ENCODE measurements around the gene PRKAG1.
A peak's percentile ranks its signal among the peaks of the same experiment; 100 is the strongest.

The PRKAG1 gene

GRCh38 chr12:49025463-49025862 is 6.9 kb upstream of the PRKAG1 start:
- TF ChIP-seq, protein P1, sequence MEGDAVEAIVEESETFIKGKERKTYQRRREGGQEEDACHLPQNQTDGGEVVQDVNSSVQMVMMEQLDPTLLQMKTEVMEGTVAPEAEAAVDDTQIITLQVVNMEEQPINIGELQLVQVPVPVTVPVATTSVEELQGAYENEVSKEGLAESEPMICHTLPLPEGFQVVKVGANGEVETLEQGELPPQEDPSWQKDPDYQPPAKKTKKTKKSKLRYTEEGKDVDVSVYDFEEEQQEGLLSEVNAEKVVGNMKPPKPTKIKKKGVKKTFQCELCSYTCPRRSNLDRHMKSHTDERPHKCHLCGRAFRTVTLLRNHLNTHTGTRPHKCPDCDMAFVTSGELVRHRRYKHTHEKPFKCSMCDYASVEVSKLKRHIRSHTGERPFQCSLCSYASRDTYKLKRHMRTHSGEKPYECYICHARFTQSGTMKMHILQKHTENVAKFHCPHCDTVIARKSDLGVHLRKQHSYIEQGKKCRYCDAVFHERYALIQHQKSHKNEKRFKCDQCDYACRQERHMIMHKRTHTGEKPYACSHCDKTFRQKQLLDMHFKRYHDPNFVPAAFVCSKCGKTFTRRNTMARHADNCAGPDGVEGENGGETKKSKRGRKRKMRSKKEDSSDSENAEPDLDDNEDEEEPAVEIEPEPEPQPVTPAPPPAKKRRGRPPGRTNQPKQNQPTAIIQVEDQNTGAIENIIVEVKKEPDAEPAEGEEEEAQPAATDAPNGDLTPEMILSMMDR (IDR thresholded peaks at IDR 0.05), result no peak

- TF ChIP-seq, protein P1 (IDR thresholded peaks at IDR 0.05), result no peak
These were observed 6.0 kb upstream of the PRKAG1 start for GRCh38 chr12:49024543-49024942.

GRCh38 chr12:49023812-49024211 is 5.2 kb upstream of the PRKAG1 start:
- TF ChIP-seq, protein P1 (IDR thresholded peaks at IDR 0.05), result no peak

GRCh38 chr12:49022558-49023178 is 4.1 kb upstream of the PRKAG1 start:
- TF ChIP-seq, protein P1 (IDR thresholded peaks at IDR 0.05), result no peak

- TF ChIP-seq, protein P1 (IDR thresholded peaks at IDR 0.05), result no peak
These were observed 2.8 kb upstream of the PRKAG1 start for GRCh38 chr12:49021292-49021915.

DNA sequence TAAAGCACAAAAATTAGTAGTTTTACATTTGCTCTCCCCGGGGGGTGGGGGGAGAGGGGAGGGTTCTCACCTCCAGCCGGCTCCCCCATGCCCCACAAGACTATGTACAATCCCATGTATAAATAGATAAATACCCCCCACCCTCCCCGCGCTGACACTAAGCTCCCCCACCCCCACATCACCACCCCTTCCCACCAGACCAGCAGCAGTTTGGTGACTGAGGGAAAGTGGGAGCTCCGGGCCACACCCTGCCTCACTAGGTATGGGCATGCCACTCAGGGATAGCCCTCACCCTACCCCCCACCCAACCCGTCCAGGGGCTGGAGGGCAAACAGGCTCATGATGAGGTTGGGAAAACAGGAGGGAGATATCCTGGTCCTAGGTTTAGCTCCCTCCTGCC is 1.9 kb upstream of the PRKAG1 start:
- TF ChIP-seq, protein P1 (IDR thresholded peaks at IDR 0.05), result no peak

DNA sequence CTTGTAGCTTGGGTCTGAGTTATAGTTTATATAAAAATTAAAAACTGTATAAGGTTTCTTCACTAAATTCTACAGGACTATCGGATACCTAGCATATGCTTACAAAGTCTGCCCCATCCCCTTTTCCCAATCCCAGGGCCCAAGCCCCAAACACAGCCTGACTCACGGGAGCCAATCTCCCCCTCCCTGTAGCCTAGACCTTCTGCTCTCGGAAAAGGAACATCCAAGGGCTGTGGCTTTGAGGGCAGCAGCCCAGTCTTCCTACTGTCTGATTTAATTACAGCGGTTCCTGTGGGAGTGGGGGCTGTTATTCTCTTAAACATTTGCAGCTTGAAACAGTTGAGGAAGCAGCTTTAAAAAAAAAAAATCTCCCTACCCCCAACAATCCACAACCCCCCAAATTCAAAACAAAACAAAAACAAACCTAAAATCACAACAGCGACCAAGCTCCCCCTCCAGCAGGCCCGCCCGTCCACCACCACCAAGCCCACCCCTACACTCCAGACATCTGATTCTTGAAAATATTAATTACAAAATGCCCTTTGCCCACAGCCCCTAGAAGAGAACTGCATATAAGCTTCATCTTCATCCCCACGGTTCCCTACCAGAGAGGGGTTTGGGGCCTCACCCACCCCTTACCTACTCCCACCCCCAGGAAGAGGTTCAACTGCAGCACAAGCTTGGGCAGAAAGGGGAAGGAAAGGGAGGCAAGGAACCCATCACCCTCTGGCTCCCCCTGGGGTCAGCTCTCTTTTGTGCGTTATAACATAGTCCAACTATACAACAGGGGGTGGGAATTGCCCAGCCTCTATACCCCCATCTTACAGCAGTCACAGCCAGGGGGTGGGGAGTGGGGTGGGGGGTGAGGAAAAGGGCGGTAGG is 1.1 kb upstream of the PRKAG1 start:
- TF ChIP-seq, protein P1 (IDR thresholded peaks at IDR 0.05), result peak; percentile 26; the same call in 1 of the 2 replicates

All from LNCAP (cell line).